Mesendoderm (in vitro differentiated cells): ENCODE measurements around the gene CCDC134.

Experiments
- DNase-seq: peaks from one replicate; pipeline ENCODE4 v3.0.0; 2013
- H2AK5ac ChIP-seq: 2 replicates; pipeline ENCODE4 v1.6.1; 2013; ENCODE audit warnings: low read length, inconsistent platforms
- H2BK120ac ChIP-seq: 2 replicates; pipeline ENCODE4 v1.6.1; 2013; ENCODE audit warnings: low read depth, mild to moderate bottlenecking, low read length, moderate library complexity, mixed read lengths
- H2BK15ac ChIP-seq: replicated peaks from 2 replicates; pipeline ENCODE4 v1.6.1; 2013; ENCODE audit warnings: low read depth, mild to moderate bottlenecking, moderate library complexity
- H2BK5ac ChIP-seq: 2 replicates; pipeline ENCODE4 v1.6.1; 2013; ENCODE audit warnings: low read length, inconsistent platforms
- H3K18ac ChIP-seq: 2 replicates; pipeline ENCODE4 v1.6.1; 2013; ENCODE audit warnings: mild to moderate bottlenecking, low read length, mixed read lengths
- H3K23ac ChIP-seq: one replicate; pipeline ENCODE4 v1.6.1; 2013; ENCODE audit warnings: low read length
- H3K27ac ChIP-seq: 2 replicates; pipeline ENCODE4 v1.5.1; 2013; ENCODE audit warnings: low read depth, mild to moderate bottlenecking, inconsistent platforms, low read length, moderate library complexity
- H3K27me3 ChIP-seq: 2 replicates; pipeline ENCODE4 v1.6.1; 2013; ENCODE audit warnings: low read length, control low read depth, mild to moderate bottlenecking, inconsistent platforms; ENCODE audit not compliant: insufficient read depth, poor library complexity
- H3K36me3 ChIP-seq: 2 replicates; pipeline ENCODE4 v1.6.1; 2013; ENCODE audit warnings: low read length, inconsistent platforms; ENCODE audit not compliant: control insufficient read depth, insufficient read depth
- H3K4ac ChIP-seq: one replicate; pipeline ENCODE4 v1.6.1; 2013; ENCODE audit warnings: low read depth, mild to moderate bottlenecking, low read length, moderate library complexity
- H3K4me1 ChIP-seq: 2 replicates; pipeline ENCODE4 v1.6.1; 2013; ENCODE audit warnings: low read depth, low read length, inconsistent platforms; ENCODE audit not compliant: control insufficient read depth
- H3K4me2 ChIP-seq: 2 replicates; pipeline ENCODE4 v1.6.1; 2013; ENCODE audit warnings: low read length
- H3K4me3 ChIP-seq: 2 replicates; pipeline ENCODE4 v1.5.1; 2013; ENCODE audit warnings: mild to moderate bottlenecking, low read length
- H3K56ac ChIP-seq: one replicate; pipeline ENCODE4 v1.6.1; 2013; ENCODE audit warnings: low read length
- H3K79me1 ChIP-seq: 2 replicates; pipeline ENCODE4 v1.6.1; 2013; ENCODE audit warnings: low read length, inconsistent platforms
- H3K79me2 ChIP-seq: 2 replicates; pipeline ENCODE4 v1.6.1; 2013; ENCODE audit warnings: mild to moderate bottlenecking, low read length; ENCODE audit not compliant: control insufficient read depth, insufficient read depth
- H3K9ac ChIP-seq: 2 replicates; pipeline ENCODE4 v1.6.1; 2013; ENCODE audit warnings: low read length, inconsistent platforms
- H4K5ac ChIP-seq: one replicate; pipeline ENCODE4 v1.6.1; 2013; ENCODE audit warnings: low read length
- H4K8ac ChIP-seq: one replicate; pipeline ENCODE4 v1.6.1; 2013; ENCODE audit warnings: low read depth, mild to moderate bottlenecking, control low read depth, low read length, moderate library complexity
- WGBS: extraction: QIAGEN DNeasy Blood & Tissue Kit; methylation state at CpG from one replicate; pipeline ENCODE4 v1.1.7; 2013; ENCODE audit warnings: low lambda C conversion rate, missing lambda C conversion rate; ENCODE audit not compliant: insufficient coverage; ENCODE audit errors: extremely low coverage; 5-methylcytosine and 5-hydroxymethylcytosine counted together

The CCDC134 gene

GRCh38 chr22:41844036-41844435, 43.6 kb downstream of the CCDC134 start:
- H4K5ac ChIP-seq: no peak overlapping the region
- H3K9ac ChIP-seq: no peak overlapping the region
- H3K4me1 ChIP-seq: peaks cover 26% of the 10 kb centered on the region
- peaks cover 87% of the 10 kb centered on the region for H3K79me2 ChIP-seq
- H4K8ac ChIP-seq: no peak overlapping the region
- no peak overlapping the region for H3K4me2 ChIP-seq
- no peak overlapping the region for H2AK5ac ChIP-seq
- no peak for DNase-seq
- H3K56ac ChIP-seq: no peak overlapping the region
- no peak overlapping the region for H3K27ac ChIP-seq
- H2BK15ac ChIP-seq: no peak overlapping the region
- no CpG with 5 or more reads among the region's 1 CpG for WGBS
- no peak overlapping the region for H3K23ac ChIP-seq
- peaks cover 38% of the 10 kb centered on the region for H3K79me1 ChIP-seq
- peaks cover 2% of the 10 kb centered on the region for H3K36me3 ChIP-seq
- no peaks in the 10 kb centered on the region for H3K27me3 ChIP-seq
- no peak overlapping the region for H2BK120ac ChIP-seq
- H3K4ac ChIP-seq: no peak overlapping the region
- no peak overlapping the region for H3K4me3 ChIP-seq
- H3K18ac ChIP-seq: no peak overlapping the region
- H2BK5ac ChIP-seq: no peak overlapping the region

GRCh38 chr22:41844513-41844912, 44.0 kb downstream of the CCDC134 start:
- Histone ChIP-seq H4K8ac (no peak overlapping the region), H2AK5ac (no peak overlapping the region), H4K5ac (no peak overlapping the region), H2BK5ac (no peak overlapping the region), H3K4ac (no peak overlapping the region), H3K27ac (no peak overlapping the region), H3K36me3 (peaks cover 2% of the 10 kb centered on the region), H3K18ac (no peak overlapping the region), H2BK120ac (no peak overlapping the region), H3K23ac (no peak overlapping the region), H3K79me2 (peaks cover 85% of the 10 kb centered on the region), H2BK15ac (no peak overlapping the region), H3K4me3 (no peak overlapping the region), H3K9ac (peak overlapping the region; percentile 23), H3K4me1 (peaks cover 26% of the 10 kb centered on the region), H3K27me3 (no peaks in the 10 kb centered on the region), H3K56ac (peak overlapping the region; percentile 45), H3K4me2 (no peak overlapping the region), H3K79me1 (peaks cover 34% of the 10 kb centered on the region)
- no CpG with 5 or more reads among the region's 3 CpGs for WGBS
- DNase-seq: no peak

GRCh38 chr22:41845380-41846267, 45.1 kb downstream of the CCDC134 start:
- H4K8ac ChIP-seq: no peak overlapping the region
- peaks cover 2% of the 10 kb centered on the region for H3K36me3 ChIP-seq
- no peaks in the 10 kb centered on the region for H3K27me3 ChIP-seq
- no peak overlapping the region for H2BK15ac ChIP-seq
- H3K4me1 ChIP-seq: peaks cover 26% of the 10 kb centered on the region
- DNase-seq: peak; percentile 71
- no peak overlapping the region for H3K4me3 ChIP-seq
- no CpG with 5 or more reads among the region's 4 CpGs for WGBS
- no peak overlapping the region for H3K23ac ChIP-seq
- no peak overlapping the region for H3K18ac ChIP-seq
- H3K9ac ChIP-seq: peak overlapping the region; percentile 31
- no peak overlapping the region for H3K4ac ChIP-seq
- no peak overlapping the region for H4K5ac ChIP-seq
- peaks cover 33% of the 10 kb centered on the region for H3K79me1 ChIP-seq
- H3K27ac ChIP-seq: peak overlapping the region; percentile 33
- H2BK5ac ChIP-seq: no peak overlapping the region
- H3K4me2 ChIP-seq: peak overlapping the region; percentile 3
- H3K56ac ChIP-seq: peak overlapping the region; percentile 36
- peak overlapping the region; percentile 69 for H2AK5ac ChIP-seq
- H3K79me2 ChIP-seq: peaks cover 78% of the 10 kb centered on the region
- H2BK120ac ChIP-seq: no peak overlapping the region

GRCh38 chr22:41846268-41846987, 45.9 kb downstream of the CCDC134 start:
- H3K23ac ChIP-seq: no peak overlapping the region
- H3K27me3 ChIP-seq: no peaks in the 10 kb centered on the region
- H2BK120ac ChIP-seq: peak overlapping the region; percentile 31
- H3K56ac ChIP-seq: peak overlapping the region; percentile 51
- no peak overlapping the region for H2BK5ac ChIP-seq
- H3K79me1 ChIP-seq: peaks cover 27% of the 10 kb centered on the region
- no peak overlapping the region for H4K8ac ChIP-seq
- WGBS: no CpG with 5 or more reads among the region's 10 CpGs
- H3K36me3 ChIP-seq: no peaks in the 10 kb centered on the region
- no peak overlapping the region for H2AK5ac ChIP-seq
- no peak overlapping the region for H3K4me3 ChIP-seq
- no peak overlapping the region for H3K4me2 ChIP-seq
- H3K27ac ChIP-seq: peak overlapping the region; percentile 9
- no peak overlapping the region for H4K5ac ChIP-seq
- H2BK15ac ChIP-seq: no peak overlapping the region
- peaks cover 22% of the 10 kb centered on the region for H3K4me1 ChIP-seq
- no peak overlapping the region for H3K18ac ChIP-seq
- H3K9ac ChIP-seq: peak overlapping the region; percentile 31
- peaks cover 73% of the 10 kb centered on the region for H3K79me2 ChIP-seq
- no peak overlapping the region for H3K4ac ChIP-seq
- DNase-seq: no peak

GRCh38 chr22:41847300-41847699, 46.8 kb downstream of the CCDC134 start:
- H3K56ac ChIP-seq: no peak overlapping the region
- no peak overlapping the region for H2BK120ac ChIP-seq
- no peak overlapping the region for H2BK5ac ChIP-seq
- no peak overlapping the region for H3K4me3 ChIP-seq
- H3K79me2 ChIP-seq: peaks cover 67% of the 10 kb centered on the region
- H3K36me3 ChIP-seq: no peaks in the 10 kb centered on the region
- no peak for DNase-seq
- no peak overlapping the region for H2AK5ac ChIP-seq
- H4K8ac ChIP-seq: no peak overlapping the region
- no CpG with 5 or more reads among the region's 2 CpGs for WGBS
- H3K27me3 ChIP-seq: no peaks in the 10 kb centered on the region
- no peak overlapping the region for H3K18ac ChIP-seq
- H3K4ac ChIP-seq: no peak overlapping the region
- H4K5ac ChIP-seq: no peak overlapping the region
- peaks cover 22% of the 10 kb centered on the region for H3K4me1 ChIP-seq
- no peak overlapping the region for H2BK15ac ChIP-seq
- H3K27ac ChIP-seq: no peak overlapping the region
- no peak overlapping the region for H3K9ac ChIP-seq
- no peak overlapping the region for H3K4me2 ChIP-seq
- no peak overlapping the region for H3K23ac ChIP-seq
- H3K79me1 ChIP-seq: peaks cover 27% of the 10 kb centered on the region
